Measurements from ENCODE around the gene MAPKAPK3.
"Not testable (repeated sequence)": the region's sequence is repeated elsewhere in the genome, so short reads cannot be mapped to it uniquely, and the experiment has no call there.

Gene MAPKAPK3

DNA sequence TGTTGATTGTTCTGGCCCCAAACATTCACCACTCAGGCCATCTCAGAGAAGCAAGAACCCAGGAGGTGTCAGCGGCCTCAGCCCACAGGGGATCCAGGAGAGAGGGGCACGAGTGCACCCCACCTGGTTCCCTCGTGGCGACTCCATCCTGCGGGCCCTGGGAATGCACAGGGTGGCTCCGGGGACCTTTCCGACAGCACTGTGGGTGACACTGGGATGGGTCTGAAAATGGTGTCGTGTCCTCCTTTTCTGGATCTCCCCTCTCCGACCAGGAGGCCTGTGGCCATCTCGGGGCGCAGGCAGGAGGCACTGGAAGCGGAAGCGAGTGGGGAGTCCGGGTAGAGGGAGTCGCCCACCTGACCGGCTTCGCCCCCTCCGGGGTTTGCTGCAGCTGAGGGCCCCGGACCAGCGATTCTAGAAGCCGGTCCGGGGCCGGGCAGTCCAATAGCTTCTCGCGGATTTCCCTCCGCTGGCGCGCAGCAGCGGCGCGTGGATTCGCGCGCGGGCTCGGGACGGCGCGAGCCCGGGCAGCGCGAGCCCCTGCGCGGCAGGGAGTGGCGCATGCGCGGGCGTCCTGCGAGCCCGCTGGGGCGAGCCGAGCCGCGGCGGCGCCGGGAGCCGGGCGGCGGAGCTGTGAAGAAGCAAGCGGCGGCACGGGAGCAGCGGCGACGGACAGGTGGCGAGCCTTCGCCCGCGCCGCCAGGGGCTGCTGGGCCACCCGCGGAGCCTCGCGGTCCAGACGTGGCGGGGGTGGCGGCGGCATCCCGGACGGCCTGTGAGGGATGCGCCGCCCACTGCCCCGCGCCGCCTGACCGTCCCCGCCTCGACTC is 57.6 kb downstream of the MAPKAPK3 start, which contains the start of gene DOCK3:
Gene DOCK3 (plus strand): TSS at position 579 of the 830 bp plus-strand sequence. CDS start 337 bp downstream, outside the sequence.
- TF ChIP-seq, protein P1, sequence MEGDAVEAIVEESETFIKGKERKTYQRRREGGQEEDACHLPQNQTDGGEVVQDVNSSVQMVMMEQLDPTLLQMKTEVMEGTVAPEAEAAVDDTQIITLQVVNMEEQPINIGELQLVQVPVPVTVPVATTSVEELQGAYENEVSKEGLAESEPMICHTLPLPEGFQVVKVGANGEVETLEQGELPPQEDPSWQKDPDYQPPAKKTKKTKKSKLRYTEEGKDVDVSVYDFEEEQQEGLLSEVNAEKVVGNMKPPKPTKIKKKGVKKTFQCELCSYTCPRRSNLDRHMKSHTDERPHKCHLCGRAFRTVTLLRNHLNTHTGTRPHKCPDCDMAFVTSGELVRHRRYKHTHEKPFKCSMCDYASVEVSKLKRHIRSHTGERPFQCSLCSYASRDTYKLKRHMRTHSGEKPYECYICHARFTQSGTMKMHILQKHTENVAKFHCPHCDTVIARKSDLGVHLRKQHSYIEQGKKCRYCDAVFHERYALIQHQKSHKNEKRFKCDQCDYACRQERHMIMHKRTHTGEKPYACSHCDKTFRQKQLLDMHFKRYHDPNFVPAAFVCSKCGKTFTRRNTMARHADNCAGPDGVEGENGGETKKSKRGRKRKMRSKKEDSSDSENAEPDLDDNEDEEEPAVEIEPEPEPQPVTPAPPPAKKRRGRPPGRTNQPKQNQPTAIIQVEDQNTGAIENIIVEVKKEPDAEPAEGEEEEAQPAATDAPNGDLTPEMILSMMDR (IDR thresholded peaks at IDR 0.05; ENCODE audit: insufficient read depth, missing control alignments) = no peak
- peak; percentile 76 for DNase-seq (ENCODE audit: insufficient read length, low spot score)
- no peak for FAIRE-seq

- TF ChIP-seq, protein P1 (IDR thresholded peaks at IDR 0.05; ENCODE audit: insufficient read depth, missing control alignments) = peak; percentile 27
- DNase-seq (ENCODE audit: insufficient read length, low spot score) (no peak), FAIRE-seq (no peak)
Measured at GRCh38 chr3:50675179-50676030, 58.5 kb downstream of the MAPKAPK3 start.

- FAIRE-seq (peak; percentile 61), DNase-seq (ENCODE audit: insufficient read length, low spot score) (no peak)
- TF ChIP-seq, protein P1 (IDR thresholded peaks at IDR 0.05; ENCODE audit: insufficient read depth, missing control alignments) = no peak
Measured at GRCh38 chr3:50676031-50676705, 59.2 kb downstream of the MAPKAPK3 start.

DNA sequence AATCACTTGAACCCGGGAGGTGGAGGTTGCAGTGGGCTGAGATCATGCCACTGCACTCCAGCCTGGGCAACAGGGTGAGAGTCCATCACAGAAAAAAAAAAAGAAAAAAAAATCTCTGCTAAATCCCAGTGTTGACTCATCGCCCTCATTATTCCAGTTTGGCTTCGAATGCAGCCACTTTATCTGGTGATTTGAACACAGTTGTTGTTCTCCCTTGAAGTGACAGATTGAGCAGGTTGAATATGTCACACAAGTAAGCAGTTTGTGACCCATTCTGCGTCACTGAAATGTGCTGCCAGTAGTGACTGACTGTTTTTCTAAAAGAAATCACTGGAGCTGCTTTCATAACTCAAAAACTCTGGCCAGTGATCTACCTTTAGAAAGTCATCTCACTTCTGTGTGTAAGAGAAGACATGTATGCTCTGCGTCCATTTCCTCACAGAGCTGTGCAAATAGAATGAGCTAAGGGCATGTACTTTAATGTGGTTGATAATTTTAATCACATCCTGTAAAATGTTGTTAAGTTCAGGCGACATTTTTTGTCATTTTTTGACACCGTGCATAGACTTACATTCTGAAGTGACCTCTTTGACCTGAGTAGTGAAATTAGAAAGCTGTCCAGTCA is 70.3 kb downstream of the MAPKAPK3 start:
- TF ChIP-seq, protein P1 (IDR thresholded peaks at IDR 0.05; ENCODE audit: insufficient read depth, missing control alignments) = no peak
- DNase-seq (ENCODE audit: insufficient read length, low spot score) (no peak), FAIRE-seq (no peak)

DNA sequence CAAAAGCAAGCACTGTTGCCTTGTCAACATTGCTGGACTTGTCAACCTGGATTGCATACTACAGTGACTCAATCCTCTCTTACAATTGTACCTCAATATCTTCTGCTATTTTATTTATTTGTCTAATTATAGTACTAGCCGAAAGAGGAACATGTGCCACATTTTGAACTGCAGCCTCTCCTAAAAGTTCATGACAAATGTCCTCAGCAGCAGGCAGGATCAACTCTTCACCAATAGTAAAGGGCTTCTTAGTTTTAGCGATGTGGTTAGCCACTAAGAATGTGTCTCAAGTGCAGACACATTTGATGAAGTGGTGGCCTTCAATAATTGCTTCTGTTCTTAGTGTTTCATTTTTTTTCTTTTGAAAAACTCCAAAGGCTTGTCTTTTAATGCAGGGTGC is 71.0 kb downstream of the MAPKAPK3 start:
- DNase-seq (ENCODE audit: insufficient read length, low spot score) (no peak), FAIRE-seq (no peak)
- TF ChIP-seq, protein P1 (IDR thresholded peaks at IDR 0.05; ENCODE audit: insufficient read depth, missing control alignments) = no peak

DNA sequence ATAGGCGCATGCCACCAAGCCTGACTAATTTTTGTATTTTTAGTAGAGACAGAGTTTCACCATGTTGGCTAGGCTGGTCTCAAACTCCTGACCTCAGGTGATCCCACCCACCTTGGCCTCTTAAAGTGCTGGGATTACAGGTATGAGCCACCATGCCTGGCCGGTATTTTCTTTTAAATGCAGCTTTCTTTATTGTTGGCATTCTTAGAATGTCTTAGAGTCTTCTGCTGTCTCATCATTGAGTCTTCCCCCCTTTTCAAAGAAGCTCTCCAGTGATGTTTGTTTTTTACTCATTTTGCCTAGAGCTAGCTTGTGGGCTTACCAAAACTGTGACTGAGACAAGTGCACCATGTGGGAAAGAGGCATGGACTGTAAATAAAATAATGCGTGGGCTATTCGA is 71.7 kb downstream of the MAPKAPK3 start:
- not testable (repeated sequence) for DNase-seq (ENCODE audit: insufficient read length, low spot score); FAIRE-seq

- TF ChIP-seq, protein P1 (IDR thresholded peaks at IDR 0.05; ENCODE audit: insufficient read depth, missing control alignments) = no peak
- FAIRE-seq = no peak
- no peak for DNase-seq (ENCODE audit: insufficient read length, low spot score)
Measured at GRCh38 chr3:50689558-50689957, 72.6 kb downstream of the MAPKAPK3 start.
